HepG2 (cell line): Measurements from ENCODE around the gene RHEBL1. TPM values are rescaled to one million over a fixed set of nuclear protein-coding genes. Genes with fewer than 3 reads are reported as not detected.

Experiments used
- FOXA1 ChIP-seq, 2 experiments: fragments of 450-650 bp in 1 of 2; sonication (generic) in 1 of 2; formaldehyde crosslinking in 1 of 2; IDR thresholded peaks; 2 replicates each; pipeline versions ENCODE4 v1.4.0 to v1.6.1; 2016 to 2020; ENCODE audit warnings: missing genetic modification reagents in 1 of 2
- HNRNPUL1 ChIP-seq: fragments of 200-400 bp; formaldehyde crosslinking; IDR thresholded peaks from 2 replicates; pipeline ENCODE4 v1.6.1; 2017; ENCODE audit warnings: low read depth, mild to moderate bottlenecking, low read length, moderate library complexity
- HOXA9 ChIP-seq: sonication (generic); formaldehyde crosslinking; IDR thresholded peaks from 2 replicates; pipeline ENCODE4 v1.8.1; 2022; ENCODE audit warnings: missing genetic modification reagents, mild to moderate bottlenecking, moderate library complexity, borderline replicate concordance
- NFKBIZ ChIP-seq: IDR thresholded peaks from 2 replicates; pipeline ENCODE4 v1.6.1; 2018; ENCODE audit warnings: missing genetic modification reagents, missing compliant biosample characterization
- RXRB ChIP-seq: IDR thresholded peaks from 2 replicates; pipeline ENCODE4 v1.6.1; 2016; ENCODE audit warnings: borderline replicate concordance, missing genetic modification reagents, missing compliant biosample characterization
- YEATS2 ChIP-seq: sonication (generic); formaldehyde crosslinking; IDR thresholded peaks from 2 replicates; pipeline ENCODE4 v1.4.0; 2020; ENCODE audit warnings: missing genetic modification reagents, borderline replicate concordance
- ZBTB7A ChIP-seq: sonication (generic); formaldehyde crosslinking; IDR thresholded peaks from 2 replicates; pipeline ENCODE4 v1.8.0; 2022; ENCODE audit warnings: mild to moderate bottlenecking, missing genetic modification reagents
- ZNF142 ChIP-seq: sonication (generic); formaldehyde crosslinking; IDR thresholded peaks from 2 replicates; pipeline ENCODE4 v1.4.0; 2020; ENCODE audit warnings: missing genetic modification reagents
- ZNF331 ChIP-seq: sonication (generic); formaldehyde crosslinking; IDR thresholded peaks from 2 replicates; pipeline ENCODE4 v1.4.0; 2020; ENCODE audit warnings: missing genetic modification reagents
- ZNF496 ChIP-seq: sonication (generic); formaldehyde crosslinking; IDR thresholded peaks from 2 replicates; pipeline ENCODE4 v1.8.1; 2023; ENCODE audit warnings: mild to moderate bottlenecking, moderate library complexity, missing genetic modification reagents; ENCODE audit not compliant: insufficient replicate concordance
- ZNF670 ChIP-seq: sonication (generic); formaldehyde crosslinking; IDR thresholded peaks from 2 replicates; pipeline ENCODE4 v1.8.0; 2022; ENCODE audit warnings: mild to moderate bottlenecking, missing genetic modification reagents, borderline replicate concordance
- polyA plus RNA-seq, 8 experiments: library from polyadenylated mRNA; depleted of rRNA in 3 of 8; stranded (reverse) in 7 of 8; unstranded in 1 of 8; fragments of >200 nt; fragmentation: Illumina TruSeq in 4 of 8; extraction: Trizol in 4 of 8; gene quantifications; 2 replicates each; pipeline versions ENCODE4 v1.2.1 to v1.2.3, GENCODE V29; 2011 to 2016; ENCODE audit warnings: low read depth in 4 of 8, missing spikeins in 1 of 8, mixed read lengths in 1 of 8; ENCODE audit not compliant: insufficient read depth in 1 of 8
- total RNA-seq, 5 experiments: library from RNA; depleted of rRNA; stranded (reverse); fragments of >200 nt; fragmentation: Illumina TruSeq; extraction: Trizol; gene quantifications; 2 replicates each; pipeline ENCODE4 v1.2.3, GENCODE V29; 2016; ENCODE audit warnings: low read depth in 1 of 5
- TF ChIP-seq, protein P1 (sequence below): sonication (generic); formaldehyde crosslinking; IDR thresholded peaks from 2 replicates; pipeline ENCODE4 v1.4.0; 2020; ENCODE audit warnings: missing genetic modification reagents
- TF ChIP-seq, protein P2 (sequence below): sonication (generic); formaldehyde crosslinking; conservative IDR thresholded peaks from 2 replicates; pipeline ENCODE4 v1.4.0; 2020; ENCODE audit warnings: missing genetic modification reagents

Gene RHEBL1
- total and polyA plus RNA-seq, 2 of the 13 experiments (the other 11 are each of a cell fraction or from before 2014, with no cell fraction given), result 1.4 to 2.5 TPM

DNA sequence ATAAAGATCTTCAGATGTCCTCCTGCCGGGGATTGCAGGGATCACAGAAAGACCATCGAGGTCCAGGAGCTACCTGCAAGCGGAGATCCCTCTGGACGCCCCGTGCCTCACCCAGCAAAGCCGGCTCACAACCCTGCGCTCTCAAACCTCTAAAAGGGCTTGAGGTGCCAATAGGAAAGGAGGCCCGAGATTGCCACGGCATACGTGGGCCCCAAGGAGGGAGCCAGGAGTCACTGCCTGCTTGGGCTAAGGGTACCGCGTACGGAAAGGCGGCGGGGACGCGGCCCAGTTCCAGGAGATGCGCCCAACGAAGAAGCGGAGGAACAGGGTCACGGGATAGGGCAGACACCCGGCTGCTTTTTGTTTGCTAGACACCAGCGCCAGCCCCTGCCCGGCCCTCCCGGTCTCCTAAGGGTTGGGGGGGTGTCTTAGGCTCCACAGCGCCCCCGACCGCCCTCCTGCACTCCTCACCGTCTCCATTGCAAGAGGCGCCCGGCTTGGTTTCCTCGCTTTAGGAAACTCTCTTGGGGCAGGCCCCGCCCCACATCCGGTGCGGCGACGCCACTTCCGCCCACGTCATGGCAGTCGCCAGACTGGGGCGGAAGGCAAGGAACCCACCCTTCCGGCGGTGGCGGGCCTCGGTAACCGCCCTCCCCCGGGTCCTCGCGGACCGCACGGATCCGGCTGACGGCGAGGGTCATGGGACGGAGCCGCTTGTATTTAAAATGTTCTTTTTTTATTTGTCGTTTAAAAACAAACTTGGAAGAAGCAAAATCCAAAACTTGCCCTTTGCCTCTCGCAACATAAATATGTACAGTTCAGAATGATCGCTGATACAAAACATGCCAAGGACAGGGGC, 51.3 kb downstream of the RHEBL1 start, which contains the start of gene PRKAG1 (continued):
- TF ChIP-seq ZNF496 (CRISPR knock-in tag) (no peak), ZNF670 (CRISPR knock-in tag) (no peak), ZBTB7A (CRISPR knock-in tag) (no peak), HOXA9 (CRISPR knock-in tag) (no peak), YEATS2 (CRISPR knock-in tag) (peak; percentile 89; the same call in 1 of the 2 replicates), NFKBIZ (CRISPR knock-in tag) (no peak), ZNF142 (CRISPR knock-in tag) (no peak), FOXA1 (IDR thresholded peaks at IDR 0.05) (no peak), FOXA1 (CRISPR knock-in tag; IDR thresholded peaks at IDR 0.05) (no peak), ZNF331 (peak; percentile 73), HNRNPUL1 (no peak), RXRB (peak; percentile 58)
- TF ChIP-seq, protein P1, sequence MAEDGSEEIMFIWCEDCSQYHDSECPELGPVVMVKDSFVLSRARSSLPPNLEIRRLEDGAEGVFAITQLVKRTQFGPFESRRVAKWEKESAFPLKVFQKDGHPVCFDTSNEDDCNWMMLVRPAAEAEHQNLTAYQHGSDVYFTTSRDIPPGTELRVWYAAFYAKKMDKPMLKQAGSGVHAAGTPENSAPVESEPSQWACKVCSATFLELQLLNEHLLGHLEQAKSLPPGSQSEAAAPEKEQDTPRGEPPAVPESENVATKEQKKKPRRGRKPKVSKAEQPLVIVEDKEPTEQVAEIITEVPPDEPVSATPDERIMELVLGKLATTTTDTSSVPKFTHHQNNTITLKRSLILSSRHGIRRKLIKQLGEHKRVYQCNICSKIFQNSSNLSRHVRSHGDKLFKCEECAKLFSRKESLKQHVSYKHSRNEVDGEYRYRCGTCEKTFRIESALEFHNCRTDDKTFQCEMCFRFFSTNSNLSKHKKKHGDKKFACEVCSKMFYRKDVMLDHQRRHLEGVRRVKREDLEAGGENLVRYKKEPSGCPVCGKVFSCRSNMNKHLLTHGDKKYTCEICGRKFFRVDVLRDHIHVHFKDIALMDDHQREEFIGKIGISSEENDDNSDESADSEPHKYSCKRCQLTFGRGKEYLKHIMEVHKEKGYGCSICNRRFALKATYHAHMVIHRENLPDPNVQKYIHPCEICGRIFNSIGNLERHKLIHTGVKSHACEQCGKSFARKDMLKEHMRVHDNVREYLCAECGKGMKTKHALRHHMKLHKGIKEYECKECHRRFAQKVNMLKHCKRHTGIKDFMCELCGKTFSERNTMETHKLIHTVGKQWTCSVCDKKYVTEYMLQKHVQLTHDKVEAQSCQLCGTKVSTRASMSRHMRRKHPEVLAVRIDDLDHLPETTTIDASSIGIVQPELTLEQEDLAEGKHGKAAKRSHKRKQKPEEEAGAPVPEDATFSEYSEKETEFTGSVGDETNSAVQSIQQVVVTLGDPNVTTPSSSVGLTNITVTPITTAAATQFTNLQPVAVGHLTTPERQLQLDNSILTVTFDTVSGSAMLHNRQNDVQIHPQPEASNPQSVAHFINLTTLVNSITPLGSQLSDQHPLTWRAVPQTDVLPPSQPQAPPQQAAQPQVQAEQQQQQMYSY (CRISPR knock-in tag), result no peak
- TF ChIP-seq, protein P2, sequence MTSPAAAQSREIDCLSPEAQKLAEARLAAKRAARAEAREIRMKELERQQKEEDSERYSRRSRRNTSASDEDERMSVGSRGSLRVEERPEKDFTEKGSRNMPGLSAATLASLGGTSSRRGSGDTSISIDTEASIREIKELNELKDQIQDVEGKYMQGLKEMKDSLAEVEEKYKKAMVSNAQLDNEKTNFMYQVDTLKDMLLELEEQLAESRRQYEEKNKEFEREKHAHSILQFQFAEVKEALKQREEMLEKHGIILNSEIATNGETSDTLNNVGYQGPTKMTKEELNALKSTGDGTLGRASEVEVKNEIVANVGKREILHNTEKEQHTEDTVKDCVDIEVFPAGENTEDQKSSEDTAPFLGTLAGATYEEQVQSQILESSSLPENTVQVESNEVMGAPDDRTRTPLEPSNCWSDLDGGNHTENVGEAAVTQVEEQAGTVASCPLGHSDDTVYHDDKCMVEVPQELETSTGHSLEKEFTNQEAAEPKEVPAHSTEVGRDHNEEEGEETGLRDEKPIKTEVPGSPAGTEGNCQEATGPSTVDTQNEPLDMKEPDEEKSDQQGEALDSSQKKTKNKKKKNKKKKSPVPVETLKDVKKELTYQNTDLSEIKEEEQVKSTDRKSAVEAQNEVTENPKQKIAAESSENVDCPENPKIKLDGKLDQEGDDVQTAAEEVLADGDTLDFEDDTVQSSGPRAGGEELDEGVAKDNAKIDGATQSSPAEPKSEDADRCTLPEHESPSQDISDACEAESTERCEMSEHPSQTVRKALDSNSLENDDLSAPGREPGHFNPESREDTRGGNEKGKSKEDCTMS (CRISPR knock-in tag), result no peak
